ENCODE data around the gene MOB3B.

Gene MOB3B

DNA sequence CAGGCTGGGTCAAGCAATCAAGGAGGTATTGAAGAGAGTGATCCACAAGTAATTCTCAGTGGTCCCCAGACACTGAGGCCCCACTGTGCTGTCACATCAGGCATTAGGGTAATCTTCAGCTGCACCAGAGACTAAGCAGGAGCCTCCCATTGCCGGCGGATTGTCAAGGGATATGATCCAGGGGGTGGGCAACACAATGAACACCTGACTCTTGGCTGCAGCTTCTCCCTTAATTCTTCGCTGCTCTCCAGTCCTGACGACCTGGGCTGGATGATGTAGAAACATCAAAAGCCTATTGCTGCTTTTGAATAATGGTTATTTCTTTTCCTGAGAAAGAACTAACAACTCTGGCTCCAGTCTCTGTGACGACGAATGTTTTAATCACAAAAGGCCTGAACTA, 83.9 kb downstream of the MOB3B start:
- no peak for DNase-seq (ENCODE audit: low spot score)

DNA sequence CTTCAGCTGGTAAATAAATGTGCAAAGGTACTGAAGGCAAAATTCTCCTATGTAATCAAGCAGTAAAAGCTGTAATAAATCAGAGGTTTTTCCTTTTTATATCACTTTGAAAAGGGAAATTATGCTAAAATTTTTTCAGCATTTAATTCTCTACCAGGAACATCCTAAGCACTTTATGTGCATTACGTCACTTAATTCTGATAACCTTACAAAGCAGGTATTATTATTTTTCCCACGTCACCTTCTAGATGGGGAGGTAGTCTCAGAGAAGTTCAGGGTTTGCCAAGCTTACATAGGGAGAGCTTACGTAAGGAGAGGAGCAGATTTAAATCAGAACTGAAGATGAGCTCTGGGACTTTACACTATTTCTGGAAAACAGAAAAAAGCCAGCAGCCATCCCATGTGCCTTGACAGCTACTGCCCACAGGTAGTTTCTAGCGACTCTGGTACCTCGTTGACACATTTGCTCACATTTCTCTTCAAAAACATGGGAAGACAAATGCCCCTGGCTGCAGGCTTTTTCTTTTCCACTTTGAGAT, 84.5 kb downstream of the MOB3B start:
- no peak for DNase-seq (ENCODE audit: low spot score)

DNA sequence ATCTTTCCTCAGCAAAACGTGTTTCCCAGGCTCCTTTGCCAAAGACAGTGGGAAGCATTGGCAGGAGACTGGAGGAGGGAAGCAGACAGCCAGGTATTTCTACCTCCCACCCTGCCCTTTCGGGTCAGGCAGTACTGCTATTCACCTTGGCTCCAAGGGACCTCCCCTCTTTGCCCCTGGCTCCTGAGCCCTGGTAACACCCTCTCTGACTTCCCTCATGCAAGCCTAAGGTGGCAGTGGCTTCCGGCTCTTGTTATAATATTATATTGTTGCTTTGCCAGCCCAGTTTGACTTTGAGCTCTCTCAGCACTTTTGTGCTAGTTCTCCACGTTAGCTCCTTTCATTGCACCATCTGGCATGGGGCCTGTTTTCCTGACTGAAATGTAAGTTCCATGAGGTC, 87.2 kb downstream of the MOB3B start:
- DNase-seq (ENCODE audit: low spot score), result no peak

DNA sequence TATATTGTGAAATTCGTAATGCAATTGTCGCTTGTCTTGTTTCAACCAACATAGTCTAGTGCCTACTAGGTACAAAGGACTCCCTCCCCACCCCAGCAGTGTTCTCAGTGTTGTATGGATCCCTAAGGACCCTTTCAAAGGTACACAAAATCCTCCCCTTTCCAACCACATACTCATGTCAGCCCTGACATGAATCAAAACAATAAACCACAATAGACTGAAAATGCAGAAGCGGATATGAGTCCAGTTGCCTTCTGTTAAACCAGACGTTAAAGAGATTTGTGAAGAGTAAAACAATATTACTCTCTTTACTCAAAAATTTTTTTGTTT, 87.9 kb downstream of the MOB3B start:
- no peak for DNase-seq (ENCODE audit: low spot score)

DNA sequence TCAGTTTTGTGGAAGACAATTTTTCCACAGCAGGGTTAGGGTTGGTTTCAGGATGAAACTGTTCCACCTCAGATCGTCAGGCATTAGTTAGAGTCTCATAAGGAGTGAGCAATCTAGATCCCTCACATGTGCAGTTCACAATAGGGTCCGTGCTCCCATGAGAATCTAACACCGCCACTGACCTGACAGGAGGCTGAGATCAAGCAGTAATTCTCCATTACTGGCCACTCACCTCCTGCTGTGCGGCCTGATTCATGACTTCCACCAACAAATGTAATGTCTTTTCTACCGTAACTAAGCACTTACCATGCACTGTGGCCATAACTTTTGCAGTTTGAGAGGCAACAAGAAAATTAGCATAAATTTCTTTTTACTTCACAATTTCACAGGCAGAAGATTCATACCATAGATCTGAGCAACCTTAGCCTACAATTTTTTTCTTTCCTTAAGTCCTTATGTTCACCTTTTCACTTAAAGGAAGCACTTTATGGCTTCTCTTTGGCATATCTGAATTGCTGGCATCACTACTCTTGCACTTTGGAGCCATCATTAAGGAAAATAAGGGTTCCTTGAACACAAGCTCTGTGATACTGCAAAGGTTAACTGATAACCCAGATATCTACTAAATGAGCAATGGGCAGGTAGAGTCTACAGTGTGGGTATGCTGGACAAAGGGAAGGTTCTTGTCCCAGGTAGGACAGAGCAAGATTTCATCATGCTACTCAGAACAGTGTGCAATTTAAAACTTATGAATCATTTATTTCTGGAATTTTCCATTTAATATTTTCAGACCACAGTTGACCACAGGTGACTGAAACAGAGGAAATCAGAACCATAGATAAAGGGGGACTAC, 88.5 kb downstream of the MOB3B start:
- DNase-seq (ENCODE audit: low spot score), result no peak

DNA sequence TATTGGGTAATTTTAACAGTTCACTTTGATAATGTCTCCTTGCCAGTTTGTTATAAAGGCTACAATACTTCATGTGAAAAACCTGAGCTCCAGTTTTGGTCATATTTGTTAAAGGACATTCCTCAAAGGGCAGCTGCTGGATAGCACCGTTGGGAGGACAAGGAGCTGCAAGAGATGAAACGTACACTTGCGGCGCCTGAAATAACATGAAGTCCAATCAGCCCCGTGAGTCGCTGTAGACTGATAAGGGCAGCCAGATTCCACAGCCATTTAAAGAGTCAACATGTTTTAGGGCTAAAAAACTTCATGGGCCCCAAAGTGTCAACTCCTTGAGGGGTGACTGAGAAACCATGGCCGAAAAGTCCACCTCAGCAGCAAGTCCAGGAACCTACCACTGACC, 91.1 kb downstream of the MOB3B start:
- no peak for DNase-seq (ENCODE audit: low spot score)

DNA sequence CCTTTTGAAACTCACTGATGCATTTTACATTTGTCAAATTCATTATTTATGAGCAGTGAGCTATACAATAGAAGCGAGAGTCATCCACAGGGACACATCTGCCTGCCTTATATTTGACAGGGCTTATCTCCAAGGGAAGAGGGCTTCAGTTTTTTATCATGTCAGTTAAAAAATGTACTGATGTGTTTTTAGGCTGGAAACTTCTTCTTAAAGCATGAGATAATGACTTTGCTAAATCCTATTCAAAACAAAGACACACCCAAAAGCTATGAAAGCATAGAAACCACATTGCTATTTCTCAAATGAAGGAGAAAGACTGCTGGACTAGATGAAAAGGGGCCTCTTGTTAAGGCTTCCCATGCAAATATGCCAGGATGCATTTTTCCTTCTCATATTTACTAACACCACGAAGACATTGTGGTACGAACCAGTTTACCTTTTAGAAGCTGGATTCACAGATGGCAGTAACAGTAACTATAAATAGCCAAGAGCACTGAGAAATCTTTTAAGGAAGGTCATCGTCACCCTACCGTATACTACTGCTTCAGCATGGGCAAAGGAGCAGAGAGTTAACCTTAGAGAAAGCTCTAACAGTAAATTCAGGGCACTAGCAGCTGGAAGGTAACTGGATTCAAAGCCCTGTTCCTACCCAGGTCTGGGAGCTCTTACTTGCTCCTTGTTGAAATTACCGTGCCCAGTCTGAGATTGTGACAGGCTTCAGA, 91.8 kb downstream of the MOB3B start:
- DNase-seq (ENCODE audit: low spot score), result no peak

DNA sequence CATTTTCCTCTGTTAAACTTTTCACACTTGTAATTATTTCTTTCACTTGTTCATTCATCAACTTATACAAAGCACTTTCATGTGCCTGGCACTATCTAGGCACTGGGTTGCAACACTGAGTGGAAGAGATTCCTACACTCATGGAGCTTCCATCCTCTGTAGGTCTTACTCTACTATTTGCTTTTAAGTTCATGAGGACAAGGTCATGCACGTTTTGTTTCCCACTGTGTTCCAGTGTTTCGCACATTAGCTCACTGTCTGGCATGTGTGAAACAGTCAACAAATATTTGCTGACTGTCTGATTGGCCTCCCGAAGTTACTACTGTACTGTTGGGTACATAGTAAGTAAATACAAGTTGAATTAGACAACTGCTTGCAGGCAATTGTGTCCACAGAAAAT, 93.4 kb downstream of the MOB3B start:
- DNase-seq (ENCODE audit: low spot score), result no peak

DNA sequence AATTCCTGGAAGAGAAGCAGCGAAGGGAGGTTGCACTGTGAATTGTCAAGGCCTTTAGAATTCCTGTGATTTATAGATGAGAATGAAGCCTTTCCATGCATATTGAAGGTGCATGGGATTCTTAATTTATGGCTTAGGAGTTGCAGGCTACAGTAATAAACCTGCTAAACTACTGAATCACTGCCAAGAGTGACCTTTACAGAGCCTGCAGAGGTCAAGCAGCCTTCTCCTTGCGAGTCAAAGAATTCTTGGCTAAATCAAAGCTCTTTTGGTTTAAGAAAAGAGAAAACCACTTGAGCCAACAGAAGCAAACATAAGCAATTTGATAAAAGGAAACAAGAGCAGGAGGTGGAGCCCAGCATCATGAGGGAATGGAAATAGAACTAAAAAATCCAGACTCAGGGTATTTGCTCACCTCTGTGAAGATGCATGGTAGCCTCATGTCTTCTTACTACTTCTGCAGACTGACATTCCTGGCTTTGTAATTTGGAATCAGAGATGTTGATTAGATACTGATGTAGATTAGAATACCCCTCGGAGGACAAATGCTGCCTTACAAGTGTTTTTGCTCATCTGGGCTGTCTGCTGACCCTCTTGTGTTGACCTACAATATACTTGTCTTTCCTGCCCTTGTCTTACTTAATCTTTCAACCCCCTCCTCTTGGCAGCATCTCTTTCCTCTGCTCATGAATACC, 95.8 kb downstream of the MOB3B start:
- DNase-seq (ENCODE audit: low spot score), result no peak

DNA sequence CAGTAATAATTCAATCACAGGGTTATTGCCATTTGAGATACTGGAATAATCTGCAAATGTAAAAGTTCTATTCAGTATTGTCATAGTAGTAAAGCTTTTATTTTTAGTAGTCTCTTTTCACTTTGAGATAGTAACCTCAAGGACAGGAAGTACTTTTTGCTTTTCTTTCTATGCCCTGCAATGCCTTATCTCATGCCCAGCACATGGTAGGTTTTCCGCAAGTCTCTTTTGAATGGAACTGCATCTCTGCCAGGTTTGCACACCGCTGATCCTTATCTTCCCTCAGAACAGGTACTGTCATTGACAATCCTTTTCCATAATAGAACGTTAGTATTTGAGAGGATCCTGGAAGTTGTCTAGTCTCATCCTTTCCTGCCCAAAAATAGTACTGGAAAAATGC, 97.3 kb downstream of the MOB3B start:
- no peak for DNase-seq (ENCODE audit: low spot score)

DNA sequence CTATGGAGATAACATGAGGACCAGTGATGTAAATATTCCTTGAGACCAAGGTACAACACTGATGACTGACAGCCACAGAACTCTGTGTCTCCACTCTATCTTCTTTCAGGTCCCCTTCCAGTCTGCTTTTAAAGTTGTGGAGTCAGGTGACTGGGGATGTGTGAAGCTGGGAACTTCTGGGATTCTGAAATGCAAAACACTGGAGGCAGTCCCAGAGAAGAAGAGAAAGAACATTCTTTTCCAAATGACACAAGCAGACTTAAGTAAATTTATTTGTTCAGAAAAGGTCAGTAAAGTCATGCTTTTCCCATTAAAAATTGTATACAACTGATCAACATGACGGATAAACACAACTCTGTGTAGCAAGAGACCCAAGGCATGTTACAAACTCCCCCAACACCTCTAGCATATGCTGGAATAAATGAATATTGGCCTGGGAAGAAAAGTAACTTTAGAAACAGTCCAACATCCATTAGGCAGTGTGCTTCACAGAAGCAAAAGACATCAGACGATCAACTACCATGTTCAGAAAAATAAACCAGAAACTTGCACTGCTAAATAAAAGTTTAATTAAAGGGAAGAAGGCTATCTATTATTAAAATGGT, 98.0 kb downstream of the MOB3B start:
- no peak for DNase-seq (ENCODE audit: low spot score)

DNA sequence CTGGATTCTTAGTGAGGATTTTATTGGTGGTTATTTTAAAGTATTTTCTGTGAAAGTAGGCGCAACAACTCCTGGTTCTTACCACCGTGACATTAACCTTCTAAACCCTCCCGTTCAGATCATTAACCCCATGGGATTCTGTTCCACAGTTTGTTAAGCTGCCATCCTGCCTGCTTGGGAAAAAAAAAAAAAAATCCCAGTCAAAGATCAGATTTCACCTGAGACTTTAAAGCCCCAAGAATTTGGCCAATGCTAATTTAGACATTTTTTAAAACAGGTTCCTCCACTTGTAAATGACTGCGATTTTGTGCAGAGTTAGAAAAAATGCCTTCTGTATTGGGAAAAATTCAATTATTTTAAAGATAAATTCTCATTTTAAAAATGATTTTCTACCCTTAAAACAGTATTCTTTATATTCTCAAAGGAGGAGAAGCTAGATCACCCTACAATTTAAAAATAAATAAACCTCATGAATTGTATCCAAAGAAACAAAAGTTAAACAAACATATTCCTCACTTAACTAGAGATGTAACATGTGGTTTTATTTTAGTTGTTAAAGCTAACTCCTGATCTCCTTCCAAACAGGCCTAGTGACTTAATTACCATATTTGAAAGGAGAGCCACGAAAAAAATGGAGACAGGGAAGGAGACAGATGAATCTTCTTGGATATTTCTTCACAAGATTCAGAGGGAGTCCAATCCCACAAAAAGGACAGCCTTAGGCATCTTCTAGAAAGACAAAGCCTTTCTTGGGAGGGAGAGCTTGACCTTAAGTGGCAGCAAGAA, 98.7 kb downstream of the MOB3B start:
- DNase-seq (ENCODE audit: low spot score), result no peak

DNA sequence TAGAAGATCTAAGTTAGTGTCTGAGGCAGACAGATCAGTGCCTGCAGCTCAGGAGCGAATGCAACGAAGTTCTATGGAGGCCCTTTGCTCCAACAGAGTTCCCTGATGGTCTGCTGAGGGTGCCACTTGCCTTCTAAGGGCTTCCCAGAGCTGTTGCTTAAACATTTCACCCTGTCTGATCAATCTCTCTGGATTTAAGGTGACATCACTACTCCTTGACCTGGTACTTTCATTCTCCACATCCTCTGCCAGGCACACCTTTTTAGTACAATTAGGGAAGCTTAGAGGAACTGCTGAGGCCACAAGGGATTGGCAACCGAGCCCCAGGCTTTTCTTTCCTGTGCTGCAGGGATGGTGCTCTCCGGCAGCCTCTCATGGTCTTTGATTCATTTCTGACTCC, 99.7 kb downstream of the MOB3B start:
- no peak for DNase-seq (ENCODE audit: low spot score)

DNA sequence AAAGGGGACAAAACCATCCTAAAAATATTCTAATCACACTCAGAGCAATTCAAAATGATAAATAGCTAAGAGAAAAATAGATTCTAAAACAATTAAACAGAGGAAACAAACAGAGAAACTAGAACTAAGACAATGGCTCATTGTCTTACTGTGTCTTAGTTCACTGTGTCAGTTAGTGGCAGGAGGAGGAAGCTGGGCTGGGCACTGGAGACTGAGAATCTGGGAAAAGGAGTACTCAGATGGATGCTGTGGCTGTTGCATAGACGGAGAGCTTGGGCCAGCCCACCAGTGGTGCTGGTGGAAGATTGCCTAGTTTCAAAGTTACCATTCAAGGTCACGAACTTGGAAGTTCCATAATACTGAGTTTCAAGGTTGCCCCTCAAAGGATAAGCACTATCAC, 100.2 kb downstream of the MOB3B start:
- no peak for DNase-seq (ENCODE audit: low spot score)

DNA sequence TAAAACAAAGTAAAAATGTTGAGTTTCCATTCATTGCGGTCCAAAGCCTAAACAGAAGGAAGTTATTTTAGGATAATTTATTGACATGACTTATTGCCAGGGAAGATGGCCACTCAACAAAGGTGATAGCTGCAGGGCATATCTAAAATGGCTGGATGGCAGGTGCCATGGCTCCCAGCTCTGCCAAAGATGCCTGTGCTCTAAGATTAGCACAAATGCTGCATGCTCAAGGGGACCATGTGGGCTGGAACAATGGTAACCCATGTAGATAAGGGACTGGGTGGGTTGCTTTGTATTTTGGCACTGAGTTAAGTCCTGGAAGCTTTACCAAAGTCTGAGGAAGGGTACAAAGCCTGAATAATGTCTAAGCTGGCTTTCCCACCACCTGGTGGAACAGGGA, 101.1 kb downstream of the MOB3B start:
- DNase-seq (ENCODE audit: low spot score), result no peak

DNA sequence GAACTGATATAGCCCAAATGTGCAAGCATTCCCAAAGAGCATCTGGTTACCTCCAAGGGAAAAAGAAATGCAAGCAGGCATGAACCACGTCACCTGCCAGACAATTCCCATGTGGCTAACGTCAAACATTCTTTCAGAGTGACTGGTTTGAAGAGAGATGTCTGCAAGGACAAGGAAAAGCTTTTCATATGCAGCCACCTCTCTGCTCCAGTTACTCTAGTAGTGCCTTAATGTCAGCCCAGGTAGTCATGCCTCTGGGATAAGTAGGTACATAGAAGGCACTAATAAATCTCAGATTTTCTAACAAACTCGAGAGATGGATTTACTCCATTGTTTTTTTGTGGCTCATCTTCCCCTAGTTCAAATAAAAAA, 102.4 kb downstream of the MOB3B start:
- no peak for DNase-seq (ENCODE audit: low spot score)

DNA sequence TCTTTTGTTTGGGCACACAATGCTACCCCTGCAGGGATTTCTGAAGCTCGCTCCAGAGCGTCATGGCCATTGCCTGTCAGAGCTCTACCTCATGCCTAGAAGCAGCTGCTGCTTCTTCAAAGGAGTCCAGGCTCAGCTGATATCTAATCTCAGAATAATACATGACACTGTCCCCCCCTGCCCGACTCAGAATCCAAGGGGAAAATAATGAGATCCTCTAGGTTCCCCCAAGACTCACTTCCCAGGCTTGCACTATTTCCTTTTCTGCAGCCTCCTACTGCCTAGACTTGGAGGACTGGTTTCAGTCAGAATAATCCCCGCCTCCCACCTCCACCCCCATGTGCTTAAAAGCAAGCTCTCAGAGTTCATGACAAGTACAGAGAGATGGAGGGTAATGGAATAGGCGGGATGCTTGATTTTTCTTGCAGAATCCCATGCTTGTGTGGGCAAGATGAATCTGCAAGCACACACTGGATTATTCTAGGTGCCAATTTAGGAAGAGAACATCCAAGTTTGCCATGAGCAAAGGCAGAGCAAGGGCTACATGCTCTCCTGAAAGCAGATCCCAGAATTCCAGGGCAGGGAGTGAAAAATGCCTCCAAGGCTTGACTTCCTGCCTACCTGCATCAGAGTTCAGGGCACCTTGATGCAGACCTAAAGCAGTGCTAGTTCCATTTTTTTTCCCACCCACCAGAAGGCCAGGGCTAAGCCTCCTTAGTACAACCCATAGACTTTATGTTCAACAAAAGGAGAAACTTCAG, 102.9 kb downstream of the MOB3B start:
- no peak for DNase-seq (ENCODE audit: low spot score)

DNA sequence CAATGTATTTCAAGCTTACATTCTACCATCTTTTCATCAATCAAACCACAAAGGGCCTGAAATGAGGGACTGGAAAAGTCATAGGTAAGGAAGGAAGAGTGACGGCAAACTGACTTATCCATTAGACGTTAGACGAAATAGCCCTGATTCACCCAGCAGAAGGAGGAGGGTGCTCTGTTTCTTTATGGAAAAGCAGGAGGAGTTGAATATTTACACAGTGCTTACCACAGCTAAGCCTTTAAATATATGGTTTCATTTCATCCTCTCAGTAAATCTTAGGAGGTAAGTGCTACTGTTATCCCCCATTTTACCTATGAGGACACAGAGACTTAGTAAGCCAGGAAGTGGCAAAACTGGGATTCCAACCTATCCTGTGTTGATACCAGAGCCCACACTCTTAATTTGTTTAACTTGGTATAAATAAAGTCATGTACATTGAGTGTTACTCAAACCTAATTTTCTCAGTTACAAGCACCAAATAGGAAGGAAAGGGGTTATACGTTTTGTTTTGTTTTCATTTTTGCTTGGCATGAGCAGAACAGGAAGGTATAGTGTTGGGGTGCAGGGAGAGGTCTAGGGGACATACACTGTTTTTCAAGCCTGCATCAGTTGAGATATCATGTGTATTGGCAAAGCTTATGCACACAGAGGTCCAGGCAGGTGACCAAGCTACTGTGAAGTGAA, 103.6 kb downstream of the MOB3B start:
- no peak for DNase-seq (ENCODE audit: low spot score)

DNA sequence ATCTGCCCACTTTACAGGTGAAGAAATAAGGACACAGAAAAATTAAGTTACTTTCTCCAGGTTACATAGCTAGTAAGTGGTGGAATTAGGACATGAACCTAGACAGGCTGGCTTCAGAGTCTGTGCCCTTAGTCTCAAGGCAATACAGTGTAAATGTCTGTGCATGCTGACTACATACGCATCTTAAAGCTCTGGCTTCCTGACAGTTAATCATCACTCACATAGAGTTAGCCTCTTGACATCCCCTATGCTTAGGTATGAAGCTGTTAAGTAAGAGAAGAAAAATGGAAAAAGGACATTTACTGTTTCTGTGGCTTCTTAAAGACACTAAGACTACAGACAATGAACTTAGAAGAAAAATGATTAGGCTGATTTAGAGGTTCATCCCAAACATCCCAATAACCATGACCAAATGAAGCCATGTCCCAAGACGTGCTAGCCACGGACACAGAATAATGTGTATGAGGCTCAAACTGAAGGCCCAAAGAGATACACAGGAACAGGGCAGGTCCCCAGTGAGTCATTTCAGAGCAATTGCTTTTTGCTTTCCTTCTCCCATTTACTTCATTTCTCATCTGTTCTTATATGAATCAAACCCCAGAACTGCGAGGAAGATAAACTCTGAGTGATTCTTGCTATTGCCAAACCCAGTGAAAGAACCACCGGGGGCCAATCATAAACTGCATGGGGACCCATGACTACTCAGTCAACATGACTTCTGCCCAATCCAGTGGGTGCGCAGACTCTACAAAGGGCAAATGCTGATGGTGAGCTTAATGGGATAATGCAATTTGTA, 105.5 kb downstream of the MOB3B start:
- DNase-seq (ENCODE audit: low spot score), result no peak
